Activated CD8-positive, alpha-beta memory T cell treated with anti-CD3 and anti-CD28 coated beads, Interleukin-2, amount 10 ng/mL, durations not matched to agents 7 days and 5 days (primary cell): ENCODE results near the gene USP37. TPM values are rescaled to one million over a fixed set of nuclear protein-coding genes. Genes with fewer than 3 reads are reported as not detected.

Source experiments
- ATAC-seq: fragments of 150-1000 bp; cut with Tn5 transposase; one replicate; pipeline ENCODE4 v1.10.0; 2021; ENCODE audit warnings: moderate library complexity
- CTCF ChIA-PET: fragments of 350-600 bp; sonication (Branson Sonifier 250); formaldehyde crosslinking; loops from one replicate; lab custom pipeline; 2021; ENCODE audit warnings: antibody characterized with exemption; lab: Charles Lee
- DNase-seq: peaks from one replicate; pipeline ENCODE4 v3.0.0-alpha.2; 2020
- H3K27ac Mint-ChIP-seq: one replicate; pipeline ENCODE4 v1.8.0; 2021; ENCODE audit warnings: mild to moderate bottlenecking, mixed read lengths
- H3K27me3 Mint-ChIP-seq: one replicate; pipeline ENCODE4 v1.8.0; 2021; ENCODE audit warnings: mixed read lengths
- H3K36me3 Mint-ChIP-seq: one replicate; pipeline ENCODE4 v1.8.0; 2021; ENCODE audit warnings: mild to moderate bottlenecking, mixed read lengths
- H3K4me1 Mint-ChIP-seq: one replicate; pipeline ENCODE4 v1.8.0; 2021; ENCODE audit warnings: mixed read lengths
- H3K4me3 Mint-ChIP-seq: one replicate; pipeline ENCODE4 v1.8.0; 2021; ENCODE audit warnings: mild to moderate bottlenecking, moderate library complexity, mixed read lengths
- H3K9me3 Mint-ChIP-seq: one replicate; pipeline ENCODE4 v1.8.0; 2022; ENCODE audit warnings: low read depth, mixed read lengths
- total RNA-seq, 2 experiments: library from RNA; stranded (reverse); gene quantifications; one replicate each; pipeline ENCODE4 v1.2.3, GENCODE V29; 2021

The USP37 gene
- total RNA-seq, 2 experiments from 2014 or later = 33.7 to 37.6 TPM

GRCh38 chr2:218406949-218407618 is 161.1 kb downstream of the USP37 start:
- peak; percentile 3 for ATAC-seq
- peaks cover 54% of the 10 kb centered on the region for H3K4me1 Mint-ChIP-seq
- DNase-seq = peak; percentile 73
- CTCF ChIA-PET = interaction anchor here (1.0 to 4.5 kb wide), 9 partner anchors 11 to 252 kb away, joined by 3 to 35 read pairs (median 4); partner anchors contain the start of genes BCS1L, CATIP and ZNF142
- H3K27ac Mint-ChIP-seq = peak overlapping the region; percentile 89
- H3K9me3 Mint-ChIP-seq = no peaks in the 10 kb centered on the region
- no peaks in the 10 kb centered on the region for H3K27me3 Mint-ChIP-seq
- H3K4me3 Mint-ChIP-seq = peak overlapping the region; percentile 65
- peaks cover 14% of the 10 kb centered on the region for H3K36me3 Mint-ChIP-seq

GRCh38 chr2:218406209-218406948 is 161.8 kb downstream of the USP37 start:
- Mint-ChIP-seq H3K27me3 (no peaks in the 10 kb centered on the region), H3K9me3 (no peaks in the 10 kb centered on the region), H3K4me3 (peak overlapping the region; percentile 65), H3K27ac (peak overlapping the region; percentile 89), H3K36me3 (peaks cover 14% of the 10 kb centered on the region), H3K4me1 (peaks cover 60% of the 10 kb centered on the region)
- CTCF ChIA-PET = interaction anchor here (1.0 to 4.5 kb wide), 12 partner anchors 11 to 253 kb away, joined by 3 to 35 read pairs (median 4); partner anchors contain the start of genes BCS1L, CATIP, USP37 and ZNF142
- DNase-seq (peak; percentile 97), ATAC-seq (peak; percentile 91)

- ATAC-seq = peak; percentile 45
- Mint-ChIP-seq H3K9me3 (no peaks in the 10 kb centered on the region), H3K27ac (peak overlapping the region; percentile 88), H3K4me3 (peak overlapping the region; percentile 65), H3K4me1 (peaks cover 60% of the 10 kb centered on the region), H3K36me3 (peaks cover 17% of the 10 kb centered on the region), H3K27me3 (no peaks in the 10 kb centered on the region)
- CTCF ChIA-PET = interaction anchor here (1.1 to 4.5 kb wide), 5 partner anchors 10 to 162 kb away, joined by 4 to 35 read pairs (median 5); partner anchors contain the start of gene USP37
- DNase-seq = peak; percentile 71
Observed at GRCh38 chr2:218405746-218406208, 162.4 kb downstream of the USP37 start.

GRCh38 chr2:218405086-218405745 is 162.9 kb downstream of the USP37 start:
- no peaks in the 10 kb centered on the region for H3K27me3 Mint-ChIP-seq
- H3K36me3 Mint-ChIP-seq = peaks cover 17% of the 10 kb centered on the region
- peaks cover 60% of the 10 kb centered on the region for H3K4me1 Mint-ChIP-seq
- CTCF ChIA-PET = interaction anchor here (1.1 to 4.5 kb wide), 6 partner anchors 10 to 443 kb away, joined by 4 to 35 read pairs (median 5); partner anchors contain the start of gene USP37
- H3K9me3 Mint-ChIP-seq = no peaks in the 10 kb centered on the region
- H3K27ac Mint-ChIP-seq = peak overlapping the region; percentile 88
- ATAC-seq = no peak
- DNase-seq = no peak
- peak overlapping the region; percentile 65 for H3K4me3 Mint-ChIP-seq

DNA sequence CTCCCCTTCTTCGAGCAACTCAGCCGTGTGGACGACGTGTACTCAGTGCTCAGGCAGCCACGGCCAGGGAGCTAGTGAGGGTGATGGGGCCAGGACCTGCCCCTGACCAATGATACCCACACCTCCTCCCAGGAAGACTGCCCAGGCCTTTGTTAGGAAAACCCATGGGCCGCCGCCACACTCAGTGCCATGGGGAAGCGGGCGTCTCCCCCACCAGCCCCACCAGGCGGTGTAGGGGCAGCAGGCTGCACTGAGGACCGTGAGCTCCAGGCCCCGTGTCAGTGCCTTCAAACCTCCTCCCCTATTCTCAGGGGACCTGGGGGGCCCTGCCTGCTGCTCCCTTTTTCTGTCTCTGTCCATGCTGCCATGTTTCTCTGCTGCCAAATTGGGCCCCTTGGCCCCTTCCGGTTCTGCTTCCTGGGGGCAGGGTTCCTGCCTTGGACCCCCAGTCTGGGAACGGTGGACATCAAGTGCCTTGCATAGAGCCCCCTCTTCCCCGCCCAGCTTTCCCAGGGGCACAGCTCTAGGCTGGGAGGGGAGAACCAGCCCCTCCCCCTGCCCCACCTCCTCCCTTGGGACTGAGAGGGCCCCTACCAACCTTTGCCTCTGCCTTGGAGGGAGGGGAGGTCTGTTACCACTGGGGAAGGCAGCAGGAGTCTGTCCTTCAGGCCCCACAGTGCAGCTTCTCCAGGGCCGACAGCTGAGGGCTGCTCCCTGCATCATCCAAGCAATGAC is 163.6 kb downstream of the USP37 start:
- Mint-ChIP-seq H3K4me1 (peaks cover 60% of the 10 kb centered on the region), H3K27ac (peak overlapping the region; percentile 88), H3K36me3 (peaks cover 19% of the 10 kb centered on the region), H3K9me3 (no peaks in the 10 kb centered on the region), H3K27me3 (no peaks in the 10 kb centered on the region), H3K4me3 (no peak overlapping the region)
- DNase-seq = no peak
- no peak for ATAC-seq
- CTCF ChIA-PET = interaction anchor here (0.9 to 4.5 kb wide), 6 partner anchors 9 to 443 kb away, joined by 3 to 35 read pairs (median 5); partner anchors contain the start of gene USP37

DNA sequence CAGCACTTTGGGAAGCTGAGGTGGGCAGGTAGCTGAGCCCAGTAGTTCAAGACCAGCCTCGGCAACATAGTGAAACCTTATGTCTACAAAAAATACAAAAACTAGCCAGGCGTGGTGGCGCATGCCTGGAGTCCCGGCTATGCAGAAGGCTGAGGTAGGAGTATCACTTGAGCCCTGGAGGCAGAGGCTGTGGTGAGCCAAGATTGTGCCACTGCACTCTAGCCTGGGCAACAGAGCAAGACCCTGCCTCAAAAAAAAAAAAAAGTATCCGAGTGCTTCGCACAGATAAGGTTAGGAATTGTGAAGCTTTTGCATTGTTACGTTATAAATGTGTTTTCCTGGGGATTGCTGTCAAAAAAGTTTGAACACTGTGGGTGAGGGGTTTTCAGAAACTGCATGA is 164.3 kb downstream of the USP37 start:
- no peaks in the 10 kb centered on the region for H3K27me3 Mint-ChIP-seq
- H3K27ac Mint-ChIP-seq = peak overlapping the region; percentile 41
- DNase-seq (no peak), ATAC-seq (no peak)
- peaks cover 60% of the 10 kb centered on the region for H3K4me1 Mint-ChIP-seq
- H3K9me3 Mint-ChIP-seq = no peaks in the 10 kb centered on the region
- CTCF ChIA-PET = interaction anchor here (0.9 to 1.7 kb wide), 2 partner anchors 113 to 132 kb away, joined by 3 to 5 read pairs; no protein-coding TSS in a partner anchor
- peaks cover 19% of the 10 kb centered on the region for H3K36me3 Mint-ChIP-seq
- no peak overlapping the region for H3K4me3 Mint-ChIP-seq

GRCh38 chr2:218402911-218403411 is 165.2 kb downstream of the USP37 start:
- Mint-ChIP-seq H3K36me3 (peaks cover 19% of the 10 kb centered on the region), H3K27me3 (no peaks in the 10 kb centered on the region), H3K4me1 (peaks cover 58% of the 10 kb centered on the region), H3K9me3 (no peaks in the 10 kb centered on the region), H3K27ac (no peak overlapping the region), H3K4me3 (no peak overlapping the region)
- DNase-seq (no peak), ATAC-seq (no peak)
- CTCF ChIA-PET = interaction anchor here (0.6 to 1.1 kb wide), 2 partner anchors 27 to 101 kb away, joined by 3 to 4 read pairs; no protein-coding TSS in a partner anchor

DNA sequence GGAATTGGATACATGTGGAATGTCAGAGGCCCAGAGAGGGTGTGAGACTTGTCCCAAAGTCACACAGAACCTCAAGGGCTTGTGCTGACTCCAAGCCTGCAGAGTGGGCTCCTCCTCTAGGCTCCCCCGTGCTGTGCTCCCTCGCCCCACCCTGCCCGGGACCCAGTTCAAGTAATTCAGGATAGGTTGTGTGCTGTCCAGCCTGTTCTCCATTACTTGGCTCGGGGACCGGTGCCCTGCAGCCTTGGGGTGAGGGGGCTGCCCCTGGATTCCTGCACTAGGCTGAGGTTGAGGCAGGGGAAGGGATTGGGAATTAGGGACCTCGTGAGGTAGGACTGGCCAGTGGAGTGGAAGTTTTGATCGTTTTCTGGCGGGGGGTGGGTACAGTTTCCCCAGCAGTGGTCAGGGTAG is 165.7 kb downstream of the USP37 start:
- Mint-ChIP-seq H3K27ac (peak overlapping the region; percentile 14), H3K4me1 (peaks cover 58% of the 10 kb centered on the region), H3K4me3 (peak overlapping the region; percentile 32), H3K36me3 (peaks cover 19% of the 10 kb centered on the region), H3K9me3 (no peaks in the 10 kb centered on the region), H3K27me3 (no peaks in the 10 kb centered on the region)
- ATAC-seq (no peak), DNase-seq (no peak)
- CTCF ChIA-PET = interaction anchor here (1.1 kb wide), 1 partner anchor 101 kb away, joined by 4 read pairs; no protein-coding TSS in a partner anchor

- CTCF ChIA-PET = interaction anchor here (0.7 to 1.1 kb wide), 2 partner anchors 109 to 130 kb away, joined by 3 to 4 read pairs; no protein-coding TSS in a partner anchor
- ATAC-seq = no peak
- Mint-ChIP-seq H3K9me3 (no peaks in the 10 kb centered on the region), H3K4me3 (peak overlapping the region; percentile 85), H3K27ac (peak overlapping the region; percentile 64), H3K27me3 (no peaks in the 10 kb centered on the region), H3K36me3 (peaks cover 19% of the 10 kb centered on the region), H3K4me1 (peaks cover 58% of the 10 kb centered on the region)
- DNase-seq = no peak
Observed at GRCh38 chr2:218401890-218402289, 166.3 kb downstream of the USP37 start.

DNA sequence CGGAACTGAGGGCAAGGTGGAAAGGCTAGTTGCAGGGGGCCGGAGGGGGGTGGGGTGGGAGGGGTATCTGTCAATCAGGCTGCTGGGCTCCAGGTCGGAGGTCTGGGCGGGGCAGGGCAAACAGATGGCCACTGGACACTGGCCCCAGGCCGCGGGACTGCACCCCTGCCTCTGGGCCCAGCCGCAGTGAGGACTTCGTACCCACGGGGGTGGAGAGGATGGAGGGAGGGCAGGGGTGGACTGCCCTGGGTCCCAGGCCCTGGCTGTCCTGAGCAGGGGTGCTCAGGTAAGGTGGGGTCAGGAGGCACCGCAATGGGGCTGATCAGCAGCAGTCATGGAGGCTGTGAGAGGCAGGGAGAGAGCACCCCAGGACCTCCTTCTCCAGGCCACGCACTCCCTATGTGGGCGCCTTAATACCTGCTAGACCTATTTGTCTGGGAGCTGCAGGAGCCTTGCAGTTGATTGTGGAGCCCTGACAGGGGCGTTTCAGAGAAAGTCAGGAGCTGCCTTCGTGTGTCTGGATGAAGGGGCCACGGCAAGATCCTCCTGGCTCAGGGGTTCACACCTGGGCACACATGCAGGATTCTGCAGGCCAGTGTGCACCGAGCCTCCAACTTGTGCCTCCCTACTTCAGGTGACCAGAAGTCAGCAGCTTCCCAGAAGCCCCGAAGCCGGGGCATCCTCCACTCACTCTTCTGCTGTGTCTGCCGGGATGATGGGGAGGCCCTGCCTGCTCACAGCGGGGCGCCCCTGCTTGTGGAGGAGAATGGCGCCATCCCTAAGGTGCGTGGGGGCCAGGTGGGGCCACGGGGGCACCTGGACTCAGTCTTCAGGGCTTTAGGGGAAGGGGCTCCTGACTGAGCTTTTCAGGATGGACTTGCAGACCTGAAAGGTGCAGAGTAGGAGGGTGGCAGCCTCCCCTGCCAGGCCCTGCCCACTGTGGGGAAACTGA is 166.9 kb downstream of the USP37 start:
- CTCF ChIA-PET = interaction anchor here (0.7 to 1.5 kb wide), 6 partner anchors 108 to 169 kb away, joined by 3 to 6 read pairs (median 4); no protein-coding TSS in a partner anchor
- DNase-seq (no peak), ATAC-seq (no peak)
- peak overlapping the region; percentile 64 for H3K27ac Mint-ChIP-seq
- H3K9me3 Mint-ChIP-seq = no peaks in the 10 kb centered on the region
- no peaks in the 10 kb centered on the region for H3K27me3 Mint-ChIP-seq
- peak overlapping the region; percentile 85 for H3K4me3 Mint-ChIP-seq
- H3K36me3 Mint-ChIP-seq = peaks cover 19% of the 10 kb centered on the region
- peaks cover 56% of the 10 kb centered on the region for H3K4me1 Mint-ChIP-seq
